ENCODE results near the gene CHRM1. TPM values are rescaled to one million over a fixed set of nuclear protein-coding genes. Genes with fewer than 3 reads are reported as not detected.
A peak's percentile ranks its signal among the peaks of the same experiment; 100 is the strongest.

The CHRM1 gene
- total RNA-seq, 1 donor from 2014 or later, result not detected

- FAIRE-seq, result no peak
- H3K36me3 ChIP-seq (ENCODE audit: control insufficient read depth, insufficient read depth, low read length), result no peaks in the 10 kb centered on the region
- TF ChIP-seq CTCF (IDR thresholded peaks at IDR 0.05; ENCODE audit: insufficient read depth, low read length, severe bottlenecking), result no peak
- no peak for DNase-seq (ENCODE audit: low read depth)
- peaks cover 61% of the 10 kb centered on the region for H3K27me3 ChIP-seq (ENCODE audit: control insufficient read depth, insufficient read depth, low read length)
- no peak overlapping the region for H3K4me3 ChIP-seq (ENCODE audit: low read depth, low read length)
These were observed 2.6 kb upstream of the CHRM1 start for GRCh38 chr11:62923601-62924411.

DNA sequence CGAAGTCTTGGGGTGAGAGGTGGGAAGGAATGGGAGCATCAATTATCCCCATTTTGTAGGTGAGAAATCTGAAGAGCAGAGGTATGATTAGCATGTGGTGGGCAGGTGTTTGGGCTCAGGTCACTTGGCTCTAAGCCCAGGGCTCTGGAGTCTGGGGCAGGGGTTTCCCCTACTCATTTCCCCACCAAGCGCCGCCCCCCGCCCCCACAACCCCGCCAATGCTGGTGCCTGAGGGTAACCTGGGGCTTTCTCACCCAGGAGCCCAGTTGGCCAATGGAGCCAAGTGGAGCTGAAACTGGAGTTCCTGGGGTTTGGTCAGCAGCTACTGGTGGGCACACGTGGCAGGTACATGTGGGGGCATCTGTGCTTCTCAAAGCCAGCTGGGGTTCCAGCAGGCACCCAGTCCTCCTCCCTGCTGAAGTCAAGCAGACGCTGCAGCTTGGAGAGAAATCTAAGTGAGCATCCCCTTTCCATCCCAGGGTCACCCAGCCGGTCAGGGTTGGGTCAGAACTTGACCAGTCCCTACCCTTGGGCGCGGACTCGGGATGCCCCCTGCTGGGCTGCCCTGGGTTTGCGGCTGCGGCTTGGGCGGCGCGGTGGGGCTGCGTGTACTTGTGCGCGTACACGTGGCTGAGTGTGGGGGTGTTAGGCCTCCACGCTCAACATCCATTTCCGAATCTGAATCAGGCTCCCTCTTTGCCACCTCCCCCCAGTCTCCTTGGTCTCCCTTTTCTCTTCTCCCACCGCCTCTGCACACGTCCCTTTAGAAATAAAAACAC is 1.7 kb upstream of the CHRM1 start:
- TF ChIP-seq CTCF (IDR thresholded peaks at IDR 0.05; ENCODE audit: insufficient read depth, low read length, severe bottlenecking), result peak; percentile 41
- H3K27me3 ChIP-seq (ENCODE audit: control insufficient read depth, insufficient read depth, low read length), result peaks cover 56% of the 10 kb centered on the region
- H3K36me3 ChIP-seq (ENCODE audit: control insufficient read depth, insufficient read depth, low read length), result no peaks in the 10 kb centered on the region
- DNase-seq (ENCODE audit: low read depth) (no peak), FAIRE-seq (no peak)
- H3K4me3 ChIP-seq (ENCODE audit: low read depth, low read length), result no peak overlapping the region

DNA sequence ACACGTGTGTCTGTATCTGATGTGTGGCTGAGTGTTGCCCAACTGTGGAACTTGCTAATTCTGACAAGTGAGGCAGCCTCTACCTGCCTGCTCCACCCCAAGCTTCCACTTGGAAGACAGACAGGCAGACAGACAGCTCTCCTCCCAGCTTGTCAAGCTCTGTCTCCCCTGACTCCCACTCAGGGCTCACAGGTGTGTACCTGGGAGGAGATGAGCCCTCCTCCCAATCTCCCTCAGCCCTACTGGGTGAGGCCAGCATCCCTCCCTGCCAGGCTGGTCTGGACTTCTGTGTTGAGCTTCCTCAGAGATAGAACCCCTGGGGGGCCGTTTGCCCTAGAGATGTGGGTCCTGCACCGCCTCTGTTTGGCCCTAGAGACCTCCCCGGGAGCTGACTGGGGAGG is 1.0 kb upstream of the CHRM1 start:
- Histone ChIP-seq H3K27me3 (ENCODE audit: control insufficient read depth, insufficient read depth, low read length) (peaks cover 50% of the 10 kb centered on the region), H3K4me3 (ENCODE audit: low read depth, low read length) (no peak overlapping the region)
- FAIRE-seq, result peak; percentile 32

DNA sequence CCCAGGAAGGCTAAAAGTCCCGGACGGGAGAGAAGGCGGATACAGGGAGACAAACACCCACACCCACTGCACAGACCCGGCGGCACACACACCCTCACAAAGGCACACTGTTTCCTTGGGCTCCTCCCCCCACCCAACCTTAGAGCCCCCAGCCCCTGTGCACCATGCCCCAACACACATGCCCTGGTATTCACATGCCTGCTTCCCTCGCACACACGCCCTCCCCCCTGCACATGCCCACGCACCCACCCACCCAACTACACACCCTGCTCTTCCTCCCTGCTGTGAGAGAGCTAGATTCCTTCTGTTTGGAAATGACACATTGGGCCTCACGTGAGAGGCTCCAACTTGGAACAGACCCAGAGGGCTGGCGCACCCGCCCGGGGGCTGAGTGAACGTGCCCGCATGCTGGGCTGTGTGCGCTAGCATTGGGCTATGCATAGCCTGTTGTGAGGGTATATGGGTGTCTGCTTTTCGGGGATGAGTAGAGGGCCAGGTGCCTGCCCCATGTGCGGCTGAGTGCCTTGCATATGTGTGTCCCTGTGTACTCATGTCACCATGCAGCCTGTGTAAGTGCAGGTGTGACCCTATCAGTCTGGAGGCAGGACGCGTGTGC is 518 bp upstream of the CHRM1 start:
- DNase-seq (ENCODE audit: low read depth) (peak; percentile 13), FAIRE-seq (no peak)

More for the DNA sequence above, 1.0 kb upstream of the CHRM1 start:
- H3K36me3 ChIP-seq (ENCODE audit: control insufficient read depth, insufficient read depth, low read length), result no peaks in the 10 kb centered on the region
- TF ChIP-seq CTCF (IDR thresholded peaks at IDR 0.05; ENCODE audit: insufficient read depth, low read length, severe bottlenecking), result no peak
- DNase-seq (ENCODE audit: low read depth), result peak; percentile 13

More for the DNA sequence above, 518 bp upstream of the CHRM1 start:
- H3K27me3 ChIP-seq (ENCODE audit: control insufficient read depth, insufficient read depth, low read length), result peaks cover 46% of the 10 kb centered on the region
- no peak for TF ChIP-seq CTCF (IDR thresholded peaks at IDR 0.05; ENCODE audit: insufficient read depth, low read length, severe bottlenecking)
- H3K4me3 ChIP-seq (ENCODE audit: low read depth, low read length), result no peak overlapping the region
- no peaks in the 10 kb centered on the region for H3K36me3 ChIP-seq (ENCODE audit: control insufficient read depth, insufficient read depth, low read length)

Measured in bronchial epithelial cell (primary cell).